K562 (cell line): ENCODE measurements around the gene PRKCE. TPM values are rescaled to one million over a fixed set of nuclear protein-coding genes. Genes with fewer than 3 reads are reported as not detected.

Source experiments
- ARID1B ChIP-seq: fragments of 450-650 bp; IDR thresholded peaks from 2 replicates; pipeline ENCODE4 v1.6.1; 2016; ENCODE audit warnings: antibody characterized with exemption, mild to moderate bottlenecking, inconsistent platforms
- BMI1 ChIP-seq: fragments of 150-350 bp; IDR thresholded peaks from 2 replicates; pipeline ENCODE4 v1.6.1; 2014; ENCODE audit warnings: low read length
- ELK3 ChIP-seq: fragments of 450-650 bp; formaldehyde crosslinking; IDR thresholded peaks from 2 replicates; pipeline ENCODE4 v1.4.0; 2020; ENCODE audit warnings: mild to moderate bottlenecking
- EP300 ChIP-seq: IDR thresholded peaks from 2 replicates; pipeline ENCODE4 v1.6.1; 2012; ENCODE audit warnings: low read length, improper control_type of control experiment
- EZH2 ChIP-seq: IDR thresholded peaks from 2 replicates; pipeline ENCODE4 v1.6.1; 2012; ENCODE audit warnings: low read depth, mild to moderate bottlenecking, inconsistent platforms, low read length, borderline replicate concordance
- FOXJ3 ChIP-seq: sonication (generic); formaldehyde crosslinking; IDR thresholded peaks from 2 replicates; pipeline ENCODE4 v1.4.0; 2020; ENCODE audit warnings: mild to moderate bottlenecking, missing genetic modification reagents
- GATAD2B ChIP-seq: fragments of 450-650 bp; IDR thresholded peaks from 2 replicates; pipeline ENCODE4 v1.6.1; 2017; ENCODE audit warnings: mild to moderate bottlenecking, borderline replicate concordance
- ILF3 ChIP-seq: fragments of 450-650 bp; IDR thresholded peaks from 2 replicates; pipeline ENCODE4 v1.6.1; 2018; ENCODE audit warnings: antibody characterized with exemption, mild to moderate bottlenecking, moderate library complexity, borderline replicate concordance
- KAT2B ChIP-seq: IDR thresholded peaks from one replicate; pipeline ENCODE4 v1.6.1; 2012; ENCODE audit warnings: low read depth, mild to moderate bottlenecking, control low read depth, inconsistent platforms, low read length, moderate library complexity
- NFE2 ChIP-seq: IDR thresholded peaks from 2 replicates; pipeline ENCODE4 v1.6.1; 2014; ENCODE audit warnings: antibody characterized with exemption, low read depth
- NRF1 ChIP-seq, 2 experiments: fragments of 450-650 bp; IDR thresholded peaks in 1 of 2; conservative IDR thresholded peaks in 1 of 2; 2 replicates each; pipeline ENCODE4 v1.6.1; 2014; ENCODE audit warnings: mild to moderate bottlenecking in 2 of 2
- NUFIP1 ChIP-seq: fragments of 450-650 bp; IDR thresholded peaks from 2 replicates; pipeline ENCODE4 v1.6.1; 2018; ENCODE audit not compliant: partially characterized antibody
- SMAD3 ChIP-seq: fragments of 450-650 bp; formaldehyde crosslinking; conservative IDR thresholded peaks from 2 replicates; pipeline ENCODE4 v1.4.0; 2020; ENCODE audit warnings: mild to moderate bottlenecking
- XRCC3 ChIP-seq: fragments of 450-650 bp; IDR thresholded peaks from 2 replicates; pipeline ENCODE4 v1.6.1; 2017; ENCODE audit warnings: mild to moderate bottlenecking, moderate library complexity
- ZFPM2 ChIP-seq: fragments of 250-450 bp; sonication (Bioruptor Pico); IDR thresholded peaks from 2 replicates; pipeline ENCODE4 v1.5.1; 2022; ENCODE audit warnings: mild to moderate bottlenecking
- ZMIZ1 ChIP-seq, 2 experiments: fragments of 150-350 bp in 1 of 2; IDR thresholded peaks; 2 replicates each; pipeline ENCODE4 v1.6.1; 2012 to 2016; ENCODE audit warnings: low read depth in 2 of 2, low read length in 2 of 2, mild to moderate bottlenecking in 1 of 2, moderate library complexity in 1 of 2
- ZNF143 ChIP-seq: sonication (generic); formaldehyde crosslinking; IDR thresholded peaks from 2 replicates; pipeline ENCODE4 v1.9.0; 2022; ENCODE audit warnings: mild to moderate bottlenecking, missing genetic modification reagents
- polyA plus RNA-seq, 8 experiments: library from polyadenylated mRNA; depleted of rRNA in 4 of 8; stranded (reverse) in 5 of 8; unstranded in 3 of 8; fragments of >200 nt; fragmentation: Nextera tagmentation in 2 of 8; fragmentation: Illumina TruSeq in 1 of 8; extraction: Ambion mirVana in 2 of 8; extraction: Trizol in 1 of 8; gene quantifications; 2 replicates each; pipeline versions ENCODE4 v1.2.1 to v1.2.3, GENCODE V29; 2011 to 2014; ENCODE audit warnings: inconsistent platforms in 1 of 8, missing spikeins in 1 of 8
- total RNA-seq, 7 experiments: library from RNA; depleted of rRNA in 6 of 7; stranded (reverse); fragments of >200 nt in 6 of 7; fragmentation: Illumina TruSeq in 2 of 7; extraction: Trizol in 2 of 7; gene quantifications; 2 replicates each; pipeline versions ENCODE4 v1.2.1 to v1.2.3, GENCODE V29; 2011 to 2021; ENCODE audit warnings: low replicate concordance in 1 of 7
- TF ChIP-seq, protein P1 (sequence below), 3 experiments: IDR thresholded peaks in 2 of 3; conservative IDR thresholded peaks in 1 of 3; 2 replicates each; pipeline ENCODE4 v1.5.1; 2011 to 2012; ENCODE audit warnings: low read length in 3 of 3, mild to moderate bottlenecking in 3 of 3, control low read depth in 2 of 3, improper control_type of control experiment in 1 of 3, inconsistent platforms in 1 of 3, low read depth in 1 of 3, mixed read lengths in 1 of 3, moderate library complexity in 1 of 3; ENCODE audit not compliant: insufficient read depth in 2 of 3
- TF ChIP-seq, protein P2 (sequence below): fragments of 250-450 bp; sonication (Bioruptor Pico); IDR thresholded peaks from 2 replicates; pipeline ENCODE4 v1.8.0; 2021; ENCODE audit warnings: mild to moderate bottlenecking, moderate library complexity

PRKCE gene
- total and polyA plus RNA-seq, 9 of the 15 experiments (the other 6 are each of a cell fraction or from before 2014, with no cell fraction given) = 0.06 to 1.0 (median 0.22) TPM; not detected in 1

GRCh38 chr2:45649858-45650811 is 1.3 kb upstream of the PRKCE start (continued):
- TF ChIP-seq ZNF143 (CRISPR knock-in tag) = no peak
- no peak for TF ChIP-seq XRCC3
- no peak for TF ChIP-seq ILF3
- no peak for TF ChIP-seq ARID1B
- no peak for TF ChIP-seq ZFPM2 (CRISPR knock-in tag)
- TF ChIP-seq ZMIZ1 (IDR thresholded peaks at IDR 0.05; ENCODE audit: low read depth in 2 of 2, low read length in 2 of 2) = no peak
- no peak for TF ChIP-seq SMAD3 (CRISPR knock-in tag)
- TF ChIP-seq EP300 = no peak
- no peak for TF ChIP-seq ELK3 (CRISPR knock-in tag)
- no peak for TF ChIP-seq GATAD2B
- no peak for TF ChIP-seq NUFIP1
- TF ChIP-seq FOXJ3 (CRISPR knock-in tag) = no peak
- TF ChIP-seq EZH2 = no peak
- TF ChIP-seq KAT2B = no peak
- TF ChIP-seq BMI1 = no peak
- TF ChIP-seq NRF1 (conservative IDR thresholded peaks at IDR 0.05 in 1 of 2, IDR thresholded peaks at IDR 0.05 in 1 of 2) = no peak
- no peak for TF ChIP-seq NFE2
- TF ChIP-seq, protein P1, sequence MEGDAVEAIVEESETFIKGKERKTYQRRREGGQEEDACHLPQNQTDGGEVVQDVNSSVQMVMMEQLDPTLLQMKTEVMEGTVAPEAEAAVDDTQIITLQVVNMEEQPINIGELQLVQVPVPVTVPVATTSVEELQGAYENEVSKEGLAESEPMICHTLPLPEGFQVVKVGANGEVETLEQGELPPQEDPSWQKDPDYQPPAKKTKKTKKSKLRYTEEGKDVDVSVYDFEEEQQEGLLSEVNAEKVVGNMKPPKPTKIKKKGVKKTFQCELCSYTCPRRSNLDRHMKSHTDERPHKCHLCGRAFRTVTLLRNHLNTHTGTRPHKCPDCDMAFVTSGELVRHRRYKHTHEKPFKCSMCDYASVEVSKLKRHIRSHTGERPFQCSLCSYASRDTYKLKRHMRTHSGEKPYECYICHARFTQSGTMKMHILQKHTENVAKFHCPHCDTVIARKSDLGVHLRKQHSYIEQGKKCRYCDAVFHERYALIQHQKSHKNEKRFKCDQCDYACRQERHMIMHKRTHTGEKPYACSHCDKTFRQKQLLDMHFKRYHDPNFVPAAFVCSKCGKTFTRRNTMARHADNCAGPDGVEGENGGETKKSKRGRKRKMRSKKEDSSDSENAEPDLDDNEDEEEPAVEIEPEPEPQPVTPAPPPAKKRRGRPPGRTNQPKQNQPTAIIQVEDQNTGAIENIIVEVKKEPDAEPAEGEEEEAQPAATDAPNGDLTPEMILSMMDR (IDR thresholded peaks at IDR 0.05 in 2 of 3, conservative IDR thresholded peaks at IDR 0.05 in 1 of 3; ENCODE audit: insufficient read depth in 2 of 3, low read depth in 1 of 3, low read length in 3 of 3) = no peak
- TF ChIP-seq, protein P2, sequence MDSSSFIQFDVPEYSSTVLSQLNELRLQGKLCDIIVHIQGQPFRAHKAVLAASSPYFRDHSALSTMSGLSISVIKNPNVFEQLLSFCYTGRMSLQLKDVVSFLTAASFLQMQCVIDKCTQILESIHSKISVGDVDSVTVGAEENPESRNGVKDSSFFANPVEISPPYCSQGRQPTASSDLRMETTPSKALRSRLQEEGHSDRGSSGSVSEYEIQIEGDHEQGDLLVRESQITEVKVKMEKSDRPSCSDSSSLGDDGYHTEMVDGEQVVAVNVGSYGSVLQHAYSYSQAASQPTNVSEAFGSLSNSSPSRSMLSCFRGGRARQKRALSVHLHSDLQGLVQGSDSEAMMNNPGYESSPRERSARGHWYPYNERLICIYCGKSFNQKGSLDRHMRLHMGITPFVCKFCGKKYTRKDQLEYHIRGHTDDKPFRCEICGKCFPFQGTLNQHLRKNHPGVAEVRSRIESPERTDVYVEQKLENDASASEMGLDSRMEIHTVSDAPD = no peak
